GM10248 (cell line): ENCODE measurements around the gene RBM46.

ENCODE experiments used
- CTCF ChIA-PET: fragments of 300-600 bp; sonication (Branson Sonifier 250); formaldehyde crosslinking; extraction: SDS; loops from one replicate; lab custom pipeline; 2021; ENCODE audit warnings: antibody characterized with exemption; lab: Yijun Ruan, JAX
- POLR2A ChIA-PET: fragments of 350-650 bp; sonication (Branson Sonifier 250); formaldehyde crosslinking; extraction: SDS; loops from one replicate; lab custom pipeline; 2020; ENCODE audit warnings: antibody characterized with exemption; lab: Yijun Ruan, JAX
- DNase-seq: peaks from one replicate; pipeline ENCODE4 v3.0.0; 2012; ENCODE audit errors: extremely low spot score
- CTCF ChIP-seq: IDR thresholded peaks from 2 replicates; pipeline ENCODE4 v1.5.1; 2012; ENCODE audit warnings: mild to moderate bottlenecking, low read depth; ENCODE audit errors: extremely low read depth, missing control alignments, control extremely low read depth

Gene RBM46

GRCh38 chr4:154740462-154740861 is 40.6 kb upstream of the RBM46 start:
- DNase-seq: no peak
- CTCF ChIA-PET: interaction anchor here (1.4 kb wide), 1 partner anchor 19 kb away, joined by 4 read pairs; no protein-coding TSS in a partner anchor
- POLR2A ChIA-PET: no interaction called here
- no peak for TF ChIP-seq CTCF

- POLR2A ChIA-PET: no interaction called here
- TF ChIP-seq CTCF: no peak
- CTCF ChIA-PET: interaction anchor here (1.4 kb wide), 1 partner anchor 18 kb away, joined by 4 read pairs; no protein-coding TSS in a partner anchor
- DNase-seq: no peak
Measured at GRCh38 chr4:154741131-154741665, 39.9 kb upstream of the RBM46 start.

GRCh38 chr4:154741922-154742850 is 38.9 kb upstream of the RBM46 start:
- ChIA-PET CTCF (no interaction called here), POLR2A (no interaction called here)
- peak; percentile 15 for DNase-seq
- TF ChIP-seq CTCF: no peak

GRCh38 chr4:154743683-154744340 is 37.3 kb upstream of the RBM46 start, which contains the start of gene LRAT:
TSS of gene LRAT (plus strand) at chr4:154744000. CDS start at chr4:154744327, 327 bp downstream.
- CTCF ChIA-PET: interaction anchor here (0.8 to 1.0 kb wide), 2 partner anchors 11 to 21 kb away, joined by 3 read pairs; no protein-coding TSS in a partner anchor
- POLR2A ChIA-PET: no interaction called here
- no peak for TF ChIP-seq CTCF
- peak; percentile 35 for DNase-seq

- CTCF ChIA-PET: interaction anchor here (0.8 to 1.0 kb wide), 2 partner anchors 10 to 22 kb away, joined by 3 read pairs; no protein-coding TSS in a partner anchor
- no peak for DNase-seq
- no peak for TF ChIP-seq CTCF
- POLR2A ChIA-PET: no interaction called here
Measured at GRCh38 chr4:154744341-154744926, 36.6 kb upstream of the RBM46 start.

GRCh38 chr4:154757713-154758112 is 23.4 kb upstream of the RBM46 start:
- POLR2A ChIA-PET: no interaction called here
- no peak for TF ChIP-seq CTCF
- no peak for DNase-seq
- CTCF ChIA-PET: no interaction called here
